A673 (cell line): ENCODE data around the gene EVX2.

Experiments used
- EZH2 ChIP-seq: fragments of 200-600 bp; sonication (generic); IDR thresholded peaks from 2 replicates; pipeline ENCODE4 v1.6.1; 2017; ENCODE audit warnings: borderline replicate concordance, low read depth, mild to moderate bottlenecking, mixed read lengths, antibody characterized with exemption, low read length; ENCODE audit not compliant: poor library complexity, severe bottlenecking
- TF ChIP-seq, protein P1 (sequence below): fragments of 300-800, 200-600 bp; sonication (generic); conservative IDR thresholded peaks from 2 replicates; pipeline ENCODE4 v1.5.1; 2017; ENCODE audit warnings: low read depth, mild to moderate bottlenecking, antibody characterized with exemption, low read length, moderate library complexity, mixed read lengths

DNA sequence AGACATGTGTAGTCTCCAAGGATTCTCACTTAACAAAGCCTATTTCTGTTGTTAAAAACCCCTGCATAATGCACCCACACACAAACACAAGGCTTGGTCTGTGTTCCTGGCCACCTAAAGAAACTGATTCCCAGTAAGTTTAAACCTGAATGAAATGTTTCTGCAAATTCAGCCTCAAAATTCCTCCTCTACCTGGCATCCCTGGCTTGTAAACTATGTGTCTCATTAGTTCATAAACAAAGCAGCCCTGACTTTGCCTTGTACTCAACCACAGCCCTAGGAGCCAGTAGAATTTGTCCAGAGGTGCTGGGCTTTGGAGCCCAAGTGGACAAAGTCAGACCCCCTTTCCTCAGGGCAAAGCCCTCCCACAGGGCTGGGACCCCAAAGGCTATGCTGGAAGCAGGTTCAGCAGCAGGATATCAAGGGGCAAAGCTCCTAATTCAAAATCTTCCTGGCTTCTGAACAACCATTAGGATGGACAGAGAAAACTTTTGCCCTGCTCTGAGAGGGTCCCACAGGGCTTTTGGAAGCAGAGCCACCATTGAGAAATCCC is 6.2 kb upstream of the EVX2 start:
- TF ChIP-seq, protein P1, sequence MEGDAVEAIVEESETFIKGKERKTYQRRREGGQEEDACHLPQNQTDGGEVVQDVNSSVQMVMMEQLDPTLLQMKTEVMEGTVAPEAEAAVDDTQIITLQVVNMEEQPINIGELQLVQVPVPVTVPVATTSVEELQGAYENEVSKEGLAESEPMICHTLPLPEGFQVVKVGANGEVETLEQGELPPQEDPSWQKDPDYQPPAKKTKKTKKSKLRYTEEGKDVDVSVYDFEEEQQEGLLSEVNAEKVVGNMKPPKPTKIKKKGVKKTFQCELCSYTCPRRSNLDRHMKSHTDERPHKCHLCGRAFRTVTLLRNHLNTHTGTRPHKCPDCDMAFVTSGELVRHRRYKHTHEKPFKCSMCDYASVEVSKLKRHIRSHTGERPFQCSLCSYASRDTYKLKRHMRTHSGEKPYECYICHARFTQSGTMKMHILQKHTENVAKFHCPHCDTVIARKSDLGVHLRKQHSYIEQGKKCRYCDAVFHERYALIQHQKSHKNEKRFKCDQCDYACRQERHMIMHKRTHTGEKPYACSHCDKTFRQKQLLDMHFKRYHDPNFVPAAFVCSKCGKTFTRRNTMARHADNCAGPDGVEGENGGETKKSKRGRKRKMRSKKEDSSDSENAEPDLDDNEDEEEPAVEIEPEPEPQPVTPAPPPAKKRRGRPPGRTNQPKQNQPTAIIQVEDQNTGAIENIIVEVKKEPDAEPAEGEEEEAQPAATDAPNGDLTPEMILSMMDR = no peak
- no peak for TF ChIP-seq EZH2
